Esophagus squamous epithelium (tissue), 5 donors: Measurements from ENCODE around the gene ZNF608. TPM values are rescaled to one million over a fixed set of nuclear protein-coding genes. Genes with fewer than 3 reads are reported as not detected.

ENCODE experiments used
- DNase-seq: peaks from one replicate; lab custom pipeline; 2025; lab: John Stamatoyannopoulos, UW
- H3K27ac ChIP-seq, 4 donors: fragments of 200-600 bp; sonication (generic); one replicate each; pipeline ENCODE4 v1.5.1; 2016 to 2019; ENCODE audit warnings: mild to moderate bottlenecking in 1 of 4
- H3K27me3 ChIP-seq, 4 donors: fragments of 200-600 bp; sonication (generic); 1 replicate in 3 of 4; 2 replicates in 1 of 4; pipeline versions ENCODE4 v1.5.1 to v1.6.0; 2017 to 2021; ENCODE audit warnings: antibody characterized with exemption in 1 of 4
- H3K36me3 ChIP-seq, 3 donors: fragments of 200-600 bp; sonication (generic); one replicate each; pipeline ENCODE4 v1.5.1; 2016 to 2019
- H3K4me1 ChIP-seq, 3 donors: fragments of 200-600 bp; sonication (generic); one replicate each; pipeline ENCODE4 v1.5.1; 2017 to 2019
- H3K4me3 ChIP-seq, 4 donors: fragments of 200-600 bp; sonication (generic); 1 replicate in 3 of 4; 2 replicates in 1 of 4; pipeline ENCODE4 v1.5.1; 2016 to 2019; ENCODE audit warnings: mild to moderate bottlenecking in 2 of 4, moderate library complexity in 1 of 4
- H3K9me3 ChIP-seq, 3 donors: fragments of 200-600 bp; sonication (generic); one replicate each; pipeline ENCODE4 v1.5.1; 2016 to 2019
- POLR2A ChIP-seq, 4 donors: fragments of 450-650 bp; IDR thresholded peaks; one replicate each; pipeline ENCODE4 v1.6.1; 2017; ENCODE audit warnings: antibody characterized with exemption in 4 of 4, mild to moderate bottlenecking in 4 of 4, moderate library complexity in 3 of 4
- WGBS, 2 donors: methylation state at CpG; one replicate each; pipeline ENCODE4 v1.1.5; 2018; 5-methylcytosine and 5-hydroxymethylcytosine counted together
- intact Hi-C: fragments of 100-400 bp; cut with DNase I; formaldehyde crosslinking; loops from one replicate; pipeline ENCODE4 v1.15.0; 2022
- total RNA-seq, 4 donors: library from RNA; depleted of rRNA; stranded (reverse); fragments of >200 nt; gene quantifications; one replicate each; pipeline ENCODE4 v1.1.0, GENCODE V29; 2016
- TF ChIP-seq, protein P1 (sequence below), 6 experiments: fragments of 450-650 bp in 4 of 6; fragments of 200-600 bp in 2 of 6; sonication (generic) in 2 of 6; IDR thresholded peaks; one replicate each; pipeline ENCODE4 v1.5.1; 2016 to 2019; ENCODE audit warnings: antibody characterized with exemption in 6 of 6, mild to moderate bottlenecking in 4 of 6, moderate library complexity in 4 of 6
- donor health status: DM: yes; HTN: yes; CAD: no.

The ZNF608 gene
- total RNA-seq, 4 donors from 2014 or later = 5.8 to 25.7 (median 10.4) TPM

DNA sequence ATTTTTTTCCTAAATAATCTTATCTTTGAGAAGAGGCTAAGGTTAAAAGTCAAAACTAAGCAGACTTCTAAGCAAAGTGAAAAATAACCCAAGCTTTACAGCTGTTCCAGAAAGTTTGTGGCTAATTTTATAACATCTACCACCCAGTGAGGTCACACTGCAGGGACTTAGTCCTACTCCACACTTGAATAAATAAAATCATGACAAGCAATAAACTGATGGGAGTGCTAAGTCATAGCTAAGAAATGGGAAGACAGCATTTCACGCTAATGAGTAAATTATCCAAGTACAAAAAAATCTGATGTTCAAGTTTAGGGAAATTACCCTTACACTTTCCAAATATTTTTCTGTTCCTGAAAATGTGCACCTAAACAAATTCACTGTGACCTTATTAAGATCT lies 47.7 kb downstream of the ZNF608 start:
- 69 to 72% methylated on average over 1 of the region's 1 CpG for WGBS, 2 donors
- no peak for DNase-seq
- peak overlapping the region in 3 of 4 donors; percentile 76 to 79 (median 78) for H3K27ac ChIP-seq

DNA sequence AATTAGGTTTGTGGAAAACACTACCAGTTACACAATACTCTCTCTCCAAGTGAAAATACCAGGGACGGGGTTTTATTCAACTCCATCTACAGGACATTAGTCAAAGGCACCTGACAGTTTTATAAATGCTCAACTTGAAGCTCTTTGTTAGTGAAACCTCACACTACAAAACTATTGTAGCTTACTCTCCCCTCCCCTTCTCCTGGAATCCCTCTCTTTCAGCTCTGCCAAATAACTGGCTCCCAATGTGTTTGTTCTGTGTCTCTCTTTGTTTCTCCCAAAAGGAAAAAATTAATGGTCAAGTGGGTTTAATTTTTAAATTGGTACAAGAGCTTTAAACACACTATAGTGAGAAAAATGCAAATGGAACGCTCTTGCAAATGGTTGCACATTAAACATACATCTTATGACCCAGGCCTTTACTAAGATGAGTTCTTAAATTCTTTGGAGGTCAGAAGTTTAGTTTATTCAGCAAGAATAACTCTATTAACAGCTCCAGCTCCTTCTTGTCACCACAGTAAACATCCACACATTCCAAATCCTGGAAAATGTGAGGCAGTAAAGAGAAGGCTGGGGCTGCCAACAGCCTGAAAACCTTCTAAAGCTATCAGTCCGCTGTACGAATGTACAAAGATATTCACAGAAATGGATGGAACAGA lies 48.4 kb downstream of the ZNF608 start:
- DNase-seq = no peak
- Histone ChIP-seq H3K4me3 (peak overlapping the region in 1 of 4 donors; percentile 7), H3K9me3 (no peaks in the 10 kb centered on the region), H3K27ac (peak overlapping the region; percentile 35 to 79 (median 77)), H3K4me1 (peaks cover 0 to 71% (median 3%) of the 10 kb centered on the region in 3 donors), H3K36me3 (no peaks in the 10 kb centered on the region), H3K27me3 (no peaks in the 10 kb centered on the region)
- TF ChIP-seq, protein P1, sequence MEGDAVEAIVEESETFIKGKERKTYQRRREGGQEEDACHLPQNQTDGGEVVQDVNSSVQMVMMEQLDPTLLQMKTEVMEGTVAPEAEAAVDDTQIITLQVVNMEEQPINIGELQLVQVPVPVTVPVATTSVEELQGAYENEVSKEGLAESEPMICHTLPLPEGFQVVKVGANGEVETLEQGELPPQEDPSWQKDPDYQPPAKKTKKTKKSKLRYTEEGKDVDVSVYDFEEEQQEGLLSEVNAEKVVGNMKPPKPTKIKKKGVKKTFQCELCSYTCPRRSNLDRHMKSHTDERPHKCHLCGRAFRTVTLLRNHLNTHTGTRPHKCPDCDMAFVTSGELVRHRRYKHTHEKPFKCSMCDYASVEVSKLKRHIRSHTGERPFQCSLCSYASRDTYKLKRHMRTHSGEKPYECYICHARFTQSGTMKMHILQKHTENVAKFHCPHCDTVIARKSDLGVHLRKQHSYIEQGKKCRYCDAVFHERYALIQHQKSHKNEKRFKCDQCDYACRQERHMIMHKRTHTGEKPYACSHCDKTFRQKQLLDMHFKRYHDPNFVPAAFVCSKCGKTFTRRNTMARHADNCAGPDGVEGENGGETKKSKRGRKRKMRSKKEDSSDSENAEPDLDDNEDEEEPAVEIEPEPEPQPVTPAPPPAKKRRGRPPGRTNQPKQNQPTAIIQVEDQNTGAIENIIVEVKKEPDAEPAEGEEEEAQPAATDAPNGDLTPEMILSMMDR (IDR thresholded peaks at IDR 0.05) = no peak
- no peak for TF ChIP-seq POLR2A (IDR thresholded peaks at IDR 0.05)
- WGBS, 2 donors = 57 to 81% methylated on average over 4 of the region's 4 CpGs
- intact Hi-C loops = no loop called here

More for the DNA sequence above, 47.7 kb downstream of the ZNF608 start:
- H3K9me3 ChIP-seq = no peaks in the 10 kb centered on the region
- no peak for TF ChIP-seq POLR2A (IDR thresholded peaks at IDR 0.05)
- TF ChIP-seq, protein P1 (IDR thresholded peaks at IDR 0.05) = no peak
- H3K27me3 ChIP-seq = no peaks in the 10 kb centered on the region
- H3K4me1 ChIP-seq = peaks cover 0 to 72% (median 3%) of the 10 kb centered on the region in 3 donors
- intact Hi-C loops = no loop called here
- H3K4me3 ChIP-seq = peak overlapping the region in 1 of 4 donors; percentile 7
- H3K36me3 ChIP-seq = no peaks in the 10 kb centered on the region

DNA sequence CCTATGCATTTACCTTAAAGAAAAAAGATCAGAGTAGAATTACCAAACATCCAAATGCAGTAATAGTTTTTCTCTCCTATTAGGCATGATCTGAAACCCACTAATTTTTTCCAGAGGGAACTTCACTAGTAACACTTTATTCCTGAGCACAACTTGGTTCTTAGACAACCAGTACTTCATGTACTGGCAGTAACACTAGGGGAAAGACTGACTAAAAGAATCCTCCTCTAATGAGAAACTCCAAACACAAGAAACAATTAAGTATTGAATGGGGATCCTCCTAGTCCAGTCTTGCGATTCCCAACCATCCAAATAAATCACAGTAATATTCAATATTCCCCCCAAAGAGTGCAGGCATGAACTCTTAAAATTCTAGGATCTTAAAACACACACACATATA lies 48.9 kb downstream of the ZNF608 start:
- no peaks in the 10 kb centered on the region for H3K9me3 ChIP-seq
- no peak for TF ChIP-seq POLR2A (IDR thresholded peaks at IDR 0.05)
- TF ChIP-seq, protein P1 (IDR thresholded peaks at IDR 0.05) = no peak
- H3K36me3 ChIP-seq = no peaks in the 10 kb centered on the region
- no peaks in the 10 kb centered on the region for H3K27me3 ChIP-seq
- 58 to 60% methylated on average over 1 of the region's 1 CpG for WGBS, 2 donors
- intact Hi-C loops = no loop called here
- H3K4me1 ChIP-seq = peaks cover 0 to 71% (median 3%) of the 10 kb centered on the region in 3 donors
- peak overlapping the region; percentile 35 to 79 (median 77) for H3K27ac ChIP-seq
- no peak for DNase-seq
- peak overlapping the region in 1 of 4 donors; percentile 7 for H3K4me3 ChIP-seq

DNA sequence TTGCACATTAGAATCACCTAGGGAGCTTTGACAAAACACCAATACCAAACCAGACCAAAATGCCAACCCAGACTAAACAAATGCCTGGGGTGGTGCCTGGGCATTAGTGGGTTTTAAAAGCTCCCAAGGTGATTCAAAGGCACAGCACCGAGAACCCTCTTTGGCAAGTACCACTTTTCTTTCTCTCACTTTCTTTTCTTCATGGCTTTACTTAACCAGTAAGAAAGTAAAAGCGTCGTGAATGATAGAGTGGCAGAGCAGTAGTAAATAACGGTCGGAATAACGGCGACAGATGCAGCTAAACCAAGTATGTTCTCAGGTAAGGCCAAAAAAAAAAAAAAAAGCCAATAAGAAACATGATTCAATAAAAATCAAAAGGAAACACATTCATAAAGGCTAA lies 49.5 kb downstream of the ZNF608 start:
- no peak for DNase-seq
- no peak overlapping the region for H3K4me3 ChIP-seq
- H3K27me3 ChIP-seq = no peaks in the 10 kb centered on the region
- H3K27ac ChIP-seq = peak overlapping the region in 3 of 4 donors; percentile 76 to 79 (median 78)
- WGBS, 2 donors = 83 to 85% methylated on average over 7 of the region's 7 CpGs
- no peaks in the 10 kb centered on the region for H3K36me3 ChIP-seq
- TF ChIP-seq, protein P1 (IDR thresholded peaks at IDR 0.05) = no peak
- TF ChIP-seq POLR2A (IDR thresholded peaks at IDR 0.05) = no peak
- no peaks in the 10 kb centered on the region for H3K9me3 ChIP-seq
- H3K4me1 ChIP-seq = peaks cover 0 to 71% (median 3%) of the 10 kb centered on the region in 3 donors
- intact Hi-C loops = no loop called here
